ENCODE measurements around the gene TSPYL1. TPM values are rescaled to one million over a fixed set of nuclear protein-coding genes. Genes with fewer than 3 reads are reported as not detected.

TSPYL1 gene
- total and polyA plus RNA-seq, 2 experiments from 2014 or later = 24.9 to 66.1 TPM

DNA sequence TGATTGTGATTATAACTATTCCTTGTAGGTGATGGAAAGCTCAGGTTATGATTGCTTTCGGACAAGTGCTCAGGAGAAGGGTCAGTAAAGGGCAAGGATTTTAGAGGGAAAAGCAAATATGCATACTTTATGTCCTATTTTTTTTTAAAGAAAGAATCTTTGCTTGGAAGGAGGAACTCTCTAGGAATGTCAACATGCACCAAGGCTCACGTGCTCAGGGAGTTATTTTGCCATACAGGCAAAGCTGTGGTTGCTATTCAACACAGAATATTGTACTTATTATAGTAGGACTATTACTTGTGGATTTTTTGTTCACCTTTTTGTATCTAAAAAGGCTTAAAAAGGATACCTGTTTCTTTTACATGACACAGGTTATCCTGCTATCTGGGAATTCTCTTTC is 3.0 kb upstream of the TSPYL1 start:
- Histone ChIP-seq H3K4me2 (no peak overlapping the region), H3K27me3 (ENCODE audit: insufficient read depth) (no peaks in the 10 kb centered on the region), H3K9me2 (ENCODE audit: insufficient read depth) (no peaks in the 10 kb centered on the region), H2AFZ (no peak overlapping the region), H3K4me3 (no peak overlapping the region), H3K36me3 (ENCODE audit: insufficient read depth) (no peaks in the 10 kb centered on the region), H4K20me1 (replicated peaks; ENCODE audit: insufficient read depth) (peaks cover 6% of the 10 kb centered on the region; the same call in 1 of the 2 replicates), H3F3A (replicated peaks; ENCODE audit: low read depth) (no peaks in the 10 kb centered on the region), H3K27ac (ENCODE audit: low read depth) (no peak overlapping the region), H3K4me1 (ENCODE audit: insufficient read depth) (peaks cover 7% of the 10 kb centered on the region; the same call in 1 of the 2 replicates), H3K79me2 (replicated peaks; ENCODE audit: insufficient read depth) (peaks cover 16% of the 10 kb centered on the region)
- DNase-seq (ENCODE audit: low spot score) = no peak
- TF ChIP-seq ETS1 (IDR thresholded peaks at IDR 0.05) (no peak), EZH2 (IDR thresholded peaks at IDR 0.05; ENCODE audit: low read depth, unreplicated experiment) (no peak)
- TF ChIP-seq, protein P1, sequence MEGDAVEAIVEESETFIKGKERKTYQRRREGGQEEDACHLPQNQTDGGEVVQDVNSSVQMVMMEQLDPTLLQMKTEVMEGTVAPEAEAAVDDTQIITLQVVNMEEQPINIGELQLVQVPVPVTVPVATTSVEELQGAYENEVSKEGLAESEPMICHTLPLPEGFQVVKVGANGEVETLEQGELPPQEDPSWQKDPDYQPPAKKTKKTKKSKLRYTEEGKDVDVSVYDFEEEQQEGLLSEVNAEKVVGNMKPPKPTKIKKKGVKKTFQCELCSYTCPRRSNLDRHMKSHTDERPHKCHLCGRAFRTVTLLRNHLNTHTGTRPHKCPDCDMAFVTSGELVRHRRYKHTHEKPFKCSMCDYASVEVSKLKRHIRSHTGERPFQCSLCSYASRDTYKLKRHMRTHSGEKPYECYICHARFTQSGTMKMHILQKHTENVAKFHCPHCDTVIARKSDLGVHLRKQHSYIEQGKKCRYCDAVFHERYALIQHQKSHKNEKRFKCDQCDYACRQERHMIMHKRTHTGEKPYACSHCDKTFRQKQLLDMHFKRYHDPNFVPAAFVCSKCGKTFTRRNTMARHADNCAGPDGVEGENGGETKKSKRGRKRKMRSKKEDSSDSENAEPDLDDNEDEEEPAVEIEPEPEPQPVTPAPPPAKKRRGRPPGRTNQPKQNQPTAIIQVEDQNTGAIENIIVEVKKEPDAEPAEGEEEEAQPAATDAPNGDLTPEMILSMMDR (conservative IDR thresholded peaks at IDR 0.05; ENCODE audit: low read depth in 2 of 2) = no peak
- Mint-ChIP-seq H3K4me1 (peaks cover 25% of the 10 kb centered on the region; the same call in 2 of the 3 replicates), H3K27ac (no peak overlapping the region), H3K27me3 (ENCODE audit: insufficient read depth, low read depth, poor library complexity) (peaks cover 4% of the 10 kb centered on the region), H3K36me3 (ENCODE audit: low read depth) (peaks cover 17% of the 10 kb centered on the region), H3K4me3 (no peak overlapping the region), H3K9me3 (peaks cover 5% of the 10 kb centered on the region; the same call in 2 of the 3 replicates)
- ATAC-seq = no peak

GRCh38 chr6:116280933-116281316 is 1.2 kb upstream of the TSPYL1 start:
- Histone ChIP-seq H3K4me3 (no peak overlapping the region), H4K20me1 (replicated peaks; ENCODE audit: insufficient read depth) (peaks cover 11% of the 10 kb centered on the region), H3K4me1 (ENCODE audit: insufficient read depth) (peaks cover 18% of the 10 kb centered on the region), H3K9me2 (ENCODE audit: insufficient read depth) (no peaks in the 10 kb centered on the region), H3F3A (replicated peaks; ENCODE audit: low read depth) (no peaks in the 10 kb centered on the region), H3K4me2 (peak overlapping the region; percentile 79; the same call in 1 of the 2 replicates), H3K27ac (ENCODE audit: low read depth) (peak overlapping the region; percentile 72; the same call in 1 of the 2 replicates), H3K79me2 (replicated peaks; ENCODE audit: insufficient read depth) (peaks cover 34% of the 10 kb centered on the region), H2AFZ (0 out of 2 replicates have a peak overlapping the region, but pooled peaks have one; percentile 4), H3K27me3 (ENCODE audit: insufficient read depth) (no peaks in the 10 kb centered on the region), H3K36me3 (ENCODE audit: insufficient read depth) (no peaks in the 10 kb centered on the region)
- Mint-ChIP-seq H3K27me3 (ENCODE audit: insufficient read depth, low read depth, poor library complexity) (peaks cover 4% of the 10 kb centered on the region), H3K27ac (peak overlapping the region; percentile 100; the same call in 1 of the 2 replicates), H3K36me3 (ENCODE audit: low read depth) (peaks cover 25% of the 10 kb centered on the region), H3K4me1 (peaks cover 39% of the 10 kb centered on the region), H3K4me3 (peak overlapping the region; percentile 93), H3K9me3 (peaks cover 5% of the 10 kb centered on the region; the same call in 2 of the 3 replicates)
- no peak for ATAC-seq
- DNase-seq (ENCODE audit: low spot score) = no peak
- TF ChIP-seq POLR2AphosphoS5 (IDR thresholded peaks at IDR 0.05; ENCODE audit: low read depth) = no peak
- no peak for TF ChIP-seq EZH2 (IDR thresholded peaks at IDR 0.05; ENCODE audit: low read depth, unreplicated experiment)
- TF ChIP-seq, protein P2, sequence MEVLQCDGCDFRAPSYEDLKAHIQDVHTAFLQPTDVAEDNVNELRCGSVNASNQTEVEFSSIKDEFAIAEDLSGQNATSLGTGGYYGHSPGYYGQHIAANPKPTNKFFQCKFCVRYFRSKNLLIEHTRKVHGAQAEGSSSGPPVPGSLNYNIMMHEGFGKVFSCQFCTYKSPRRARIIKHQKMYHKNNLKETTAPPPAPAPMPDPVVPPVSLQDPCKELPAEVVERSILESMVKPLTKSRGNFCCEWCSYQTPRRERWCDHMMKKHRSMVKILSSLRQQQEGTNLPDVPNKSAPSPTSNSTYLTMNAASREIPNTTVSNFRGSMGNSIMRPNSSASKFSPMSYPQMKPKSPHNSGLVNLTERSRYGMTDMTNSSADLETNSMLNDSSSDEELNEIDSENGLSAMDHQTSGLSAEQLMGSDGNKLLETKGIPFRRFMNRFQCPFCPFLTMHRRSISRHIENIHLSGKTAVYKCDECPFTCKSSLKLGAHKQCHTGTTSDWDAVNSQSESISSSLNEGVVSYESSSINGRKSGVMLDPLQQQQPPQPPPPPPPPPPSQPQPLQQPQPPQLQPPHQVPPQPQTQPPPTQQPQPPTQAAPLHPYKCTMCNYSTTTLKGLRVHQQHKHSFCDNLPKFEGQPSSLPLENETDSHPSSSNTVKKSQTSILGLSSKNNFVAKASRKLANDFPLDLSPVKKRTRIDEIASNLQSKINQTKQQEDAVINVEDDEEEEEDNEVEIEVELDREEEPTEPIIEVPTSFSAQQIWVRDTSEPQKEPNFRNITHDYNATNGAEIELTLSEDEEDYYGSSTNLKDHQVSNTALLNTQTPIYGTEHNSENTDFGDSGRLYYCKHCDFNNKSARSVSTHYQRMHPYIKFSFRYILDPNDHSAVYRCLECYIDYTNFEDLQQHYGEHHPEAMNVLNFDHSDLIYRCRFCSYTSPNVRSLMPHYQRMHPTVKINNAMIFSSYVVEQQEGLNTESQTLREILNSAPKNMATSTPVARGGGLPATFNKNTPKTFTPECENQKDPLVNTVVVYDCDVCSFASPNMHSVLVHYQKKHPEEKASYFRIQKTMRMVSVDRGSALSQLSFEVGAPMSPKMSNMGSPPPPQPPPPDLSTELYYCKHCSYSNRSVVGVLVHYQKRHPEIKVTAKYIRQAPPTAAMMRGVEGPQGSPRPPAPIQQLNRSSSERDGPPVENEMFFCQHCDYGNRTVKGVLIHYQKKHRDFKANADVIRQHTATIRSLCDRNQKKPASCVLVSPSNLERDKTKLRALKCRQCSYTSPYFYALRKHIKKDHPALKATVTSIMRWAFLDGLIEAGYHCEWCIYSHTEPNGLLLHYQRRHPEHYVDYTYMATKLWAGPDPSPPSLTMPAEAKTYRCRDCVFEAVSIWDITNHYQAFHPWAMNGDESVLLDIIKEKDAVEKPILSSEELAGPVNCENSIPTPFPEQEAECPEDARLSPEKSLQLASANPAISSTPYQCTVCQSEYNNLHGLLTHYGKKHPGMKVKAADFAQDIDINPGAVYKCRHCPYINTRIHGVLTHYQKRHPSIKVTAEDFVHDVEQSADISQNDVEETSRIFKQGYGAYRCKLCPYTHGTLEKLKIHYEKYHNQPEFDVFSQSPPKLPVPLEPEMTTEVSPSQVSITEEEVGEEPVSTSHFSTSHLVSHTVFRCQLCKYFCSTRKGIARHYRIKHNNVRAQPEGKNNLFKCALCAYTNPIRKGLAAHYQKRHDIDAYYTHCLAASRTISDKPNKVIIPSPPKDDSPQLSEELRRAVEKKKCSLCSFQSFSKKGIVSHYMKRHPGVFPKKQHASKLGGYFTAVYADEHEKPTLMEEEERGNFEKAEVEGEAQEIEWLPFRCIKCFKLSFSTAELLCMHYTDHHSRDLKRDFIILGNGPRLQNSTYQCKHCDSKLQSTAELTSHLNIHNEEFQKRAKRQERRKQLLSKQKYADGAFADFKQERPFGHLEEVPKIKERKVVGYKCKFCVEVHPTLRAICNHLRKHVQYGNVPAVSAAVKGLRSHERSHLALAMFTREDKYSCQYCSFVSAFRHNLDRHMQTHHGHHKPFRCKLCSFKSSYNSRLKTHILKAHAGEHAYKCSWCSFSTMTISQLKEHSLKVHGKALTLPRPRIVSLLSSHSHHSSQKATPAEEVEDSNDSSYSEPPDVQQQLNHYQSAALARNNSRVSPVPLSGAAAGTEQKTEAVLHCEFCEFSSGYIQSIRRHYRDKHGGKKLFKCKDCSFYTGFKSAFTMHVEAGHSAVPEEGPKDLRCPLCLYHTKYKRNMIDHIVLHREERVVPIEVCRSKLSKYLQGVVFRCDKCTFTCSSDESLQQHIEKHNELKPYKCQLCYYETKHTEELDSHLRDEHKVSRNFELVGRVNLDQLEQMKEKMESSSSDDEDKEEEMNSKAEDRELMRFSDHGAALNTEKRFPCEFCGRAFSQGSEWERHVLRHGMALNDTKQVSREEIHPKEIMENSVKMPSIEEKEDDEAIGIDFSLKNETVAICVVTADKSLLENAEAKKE (CRISPR knock-in tag; IDR thresholded peaks at IDR 0.05) = no peak
- no peak for TF ChIP-seq JUNB (IDR thresholded peaks at IDR 0.05; ENCODE audit: unreplicated experiment)
- no peak for TF ChIP-seq ZNF114 (CRISPR knock-in tag; IDR thresholded peaks at IDR 0.05)
- no peak for TF ChIP-seq ETS1 (IDR thresholded peaks at IDR 0.05)

Measured in GM23338 (cell line).